Inflammatory macrophage (primary cell): ENCODE results near the gene TNMD.

Source experiments
- DNase-seq, 2 donors: peaks; one replicate each; pipeline ENCODE4 v3.0.0-alpha.2; 2020 to 2022

TNMD gene

DNA sequence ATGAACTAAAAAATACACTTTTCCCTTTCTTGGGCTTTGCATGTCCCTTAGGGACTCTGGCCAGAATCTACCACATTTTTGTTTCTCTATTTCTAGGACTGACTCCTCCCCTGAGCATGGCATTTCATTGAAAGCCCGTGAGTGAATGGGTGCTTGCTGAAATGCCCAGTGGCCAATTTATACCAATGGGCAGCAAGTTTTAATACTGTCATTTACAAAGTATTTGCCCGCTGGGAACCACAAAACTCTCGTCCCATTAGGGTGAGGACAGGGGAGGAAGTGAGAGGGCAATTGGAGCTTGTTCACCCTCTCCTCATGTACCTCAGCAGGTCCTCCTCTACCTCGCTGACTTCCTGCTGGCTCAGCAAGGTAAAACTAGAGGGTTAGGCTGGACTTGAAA is 60.4 kb downstream of the TNMD start:
- no peak for DNase-seq

DNA sequence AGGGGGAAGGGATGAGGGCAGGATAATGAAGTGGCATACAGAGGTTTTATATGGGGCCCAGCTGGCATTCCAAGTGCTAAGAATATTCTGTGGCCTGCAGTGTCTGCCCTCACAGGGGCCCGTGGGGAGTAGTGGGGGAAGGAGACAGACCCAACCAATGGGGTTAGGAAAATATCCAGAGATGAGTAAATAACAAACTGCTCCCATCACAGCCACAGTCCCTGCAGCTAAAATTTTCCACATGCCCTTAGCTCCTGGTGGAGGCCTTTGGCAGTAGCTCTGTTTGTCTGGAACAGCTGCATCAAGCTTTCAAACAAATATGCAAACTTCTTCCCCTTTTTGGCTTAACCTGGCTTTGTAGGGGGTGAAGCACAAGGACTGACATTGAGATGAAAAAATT is 62.4 kb downstream of the TNMD start:
- no peak for DNase-seq

DNA sequence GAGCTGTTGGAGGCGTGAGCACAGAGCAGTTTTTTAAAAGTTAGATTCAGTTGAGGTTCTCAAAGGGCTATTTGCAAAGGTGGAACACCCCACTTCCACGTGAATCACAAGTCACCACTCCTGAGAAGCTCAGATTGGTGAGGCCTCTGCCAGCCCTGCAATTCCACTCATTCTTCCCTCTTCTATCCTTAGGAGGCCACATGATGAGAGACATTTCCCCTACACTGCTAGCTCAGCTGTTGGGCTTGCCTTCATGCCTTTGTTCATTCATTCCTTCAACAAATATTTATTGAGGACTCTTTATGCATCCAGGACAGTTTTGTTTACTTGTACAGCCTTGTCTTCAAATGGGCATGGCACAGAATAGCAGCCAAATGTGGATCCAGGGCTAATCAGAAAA is 63.0 kb downstream of the TNMD start:
- DNase-seq: no peak

DNA sequence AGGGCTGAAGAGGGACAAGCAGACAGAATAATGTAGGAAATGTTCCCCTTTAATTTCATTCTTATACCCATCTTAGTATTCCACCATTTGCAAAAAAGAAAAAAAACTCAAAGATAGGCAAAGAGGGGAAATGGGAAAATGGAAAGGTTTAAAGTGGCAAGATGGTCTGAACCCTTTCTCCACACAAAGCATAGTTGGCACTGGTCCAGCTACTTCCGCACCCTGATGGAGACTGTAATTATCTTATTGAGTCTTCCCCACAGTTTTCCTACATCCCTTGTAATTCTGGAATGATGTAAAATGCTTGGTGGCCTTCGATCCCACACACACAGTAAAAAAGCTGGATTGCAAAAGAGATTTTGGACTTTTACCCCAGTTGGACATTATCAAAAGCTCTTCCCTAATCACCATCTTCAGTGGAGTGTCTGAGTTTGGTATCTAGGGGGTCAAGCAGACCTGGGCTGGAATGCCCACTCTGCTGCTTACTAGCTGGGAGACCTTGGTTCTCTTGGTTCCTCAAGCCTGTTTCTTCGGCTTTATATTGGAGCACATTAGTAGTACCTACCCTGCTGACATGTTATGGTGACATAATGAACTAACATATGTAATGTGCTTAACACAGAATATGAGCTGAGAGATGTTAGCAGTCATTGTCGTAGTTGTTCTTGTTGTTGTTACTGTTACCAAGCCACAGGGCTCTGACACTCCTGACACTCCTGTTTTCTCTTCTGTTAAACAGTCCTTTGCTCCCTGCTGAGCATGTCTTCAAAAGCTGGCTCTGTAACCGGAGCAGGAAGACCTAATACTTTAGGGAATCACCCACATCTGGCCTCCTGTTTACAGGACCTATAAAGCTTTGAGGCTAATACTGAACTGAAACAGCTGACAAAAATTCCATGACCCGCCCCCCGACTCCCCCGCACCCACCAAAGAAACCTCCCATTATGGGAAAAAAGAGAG is 64.0 kb downstream of the TNMD start:
- DNase-seq: no peak
